ENCODE data around the gene TNFRSF21. TPM values are rescaled to one million over a fixed set of nuclear protein-coding genes. Genes with fewer than 3 reads are reported as not detected.
A peak's percentile ranks its signal among the peaks of the same experiment; 100 is the strongest.

The TNFRSF21 gene
- total and polyA plus RNA-seq, 2 of the 8 experiments (the other 6 are each of a cell fraction or from before 2014, with no cell fraction given) = 16.4 to 52.7 TPM

DNA sequence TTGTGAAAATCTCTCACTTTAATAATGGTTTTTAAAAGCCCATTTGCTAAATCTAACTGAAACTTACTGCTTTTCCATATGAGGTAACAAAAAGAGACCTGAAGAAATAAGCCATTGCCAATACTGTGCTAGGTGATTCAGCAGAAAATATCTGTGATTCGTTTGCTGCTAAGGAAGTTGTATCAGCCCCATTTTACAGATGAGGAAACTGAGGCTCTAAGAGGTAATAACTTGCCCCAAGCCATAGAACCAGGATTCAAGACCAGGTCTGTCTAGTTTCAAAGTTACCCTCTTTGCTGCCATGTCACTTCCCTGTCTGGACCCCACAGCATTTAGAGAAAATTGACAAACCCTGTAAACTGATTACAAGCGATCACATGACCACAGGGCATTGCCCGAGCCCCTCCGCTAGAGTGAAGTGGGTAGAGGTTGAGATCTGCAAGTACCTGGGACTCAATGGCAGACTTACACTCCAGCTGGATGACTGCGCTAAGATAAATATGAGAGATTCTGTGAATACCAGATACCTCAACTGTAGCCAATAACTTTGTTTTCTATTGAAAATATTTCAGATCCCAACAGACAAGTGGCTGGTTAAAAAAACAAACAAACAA, 69.3 kb downstream of the TNFRSF21 start:
- TF ChIP-seq KDM1A (IDR thresholded peaks at IDR 0.05; ENCODE audit: borderline replicate concordance, low read length) = peak; percentile 25; the same call in 1 of the 2 replicates
- no peak for TF ChIP-seq CEBPB (IDR thresholded peaks at IDR 0.05; ENCODE audit: low read depth, low read length)
- TF ChIP-seq KDM5A (IDR thresholded peaks at IDR 0.05; ENCODE audit: low read length) = no peak
- TF ChIP-seq POLR2A (IDR thresholded peaks at IDR 0.05; ENCODE audit: control extremely low read depth in 1 of 2, low read depth in 2 of 2, low read length in 2 of 2) = no peak
- no peak for TF ChIP-seq SRF (IDR thresholded peaks at IDR 0.05; ENCODE audit: low read depth, low read length)
- no peak for TF ChIP-seq HDAC6 (IDR thresholded peaks at IDR 0.05; ENCODE audit: low read depth, low read length)
- DNase-seq (ENCODE audit: low read depth in 1 of 2, low spot score in 2 of 2) (no peak), FAIRE-seq (no peak)
- CTCF ChIA-PET (ENCODE audit: partially characterized antibody) = no interaction called here
- no peaks in the 10 kb centered on the region for H3K23me2 ChIP-seq (ENCODE audit: low read depth, low read length)
- no peak overlapping the region for H3K18ac ChIP-seq (ENCODE audit: extremely low read depth, low read length)
- H4K5ac ChIP-seq (ENCODE audit: insufficient read length, low read depth, low read length) = no peak overlapping the region
- no peak overlapping the region for H3K56ac ChIP-seq (replicated peaks; ENCODE audit: insufficient read length, low read depth, low read length)
- no peak overlapping the region for H3K9ac ChIP-seq (replicated peaks in 1 of 4; ENCODE audit: extremely low read depth in 1 of 4, low read depth in 3 of 4, low read length in 3 of 4)
- peaks cover 0 to 5% (median 1%) of the 10 kb centered on the region in 4 experiments; a peak in 2 of 8 replicates for H3K36me3 ChIP-seq (ENCODE audit: control insufficient read depth in 2 of 4, insufficient read depth in 4 of 4, low read length in 3 of 4)
- no peaks in the 10 kb centered on the region for H3K27me3 ChIP-seq (replicated peaks in 1 of 4; ENCODE audit: control insufficient read depth in 3 of 4, extremely low read depth in 1 of 4, insufficient read depth in 3 of 4, low read length in 3 of 4)
- no peak overlapping the region for H4K8ac ChIP-seq (ENCODE audit: extremely low read depth, insufficient read depth, low read length)
- no peak overlapping the region for H2AK5ac ChIP-seq (ENCODE audit: low read depth, low read length)
- no peak overlapping the region for H3K4me3 ChIP-seq (ENCODE audit: extremely low read depth in 1 of 4, insufficient read depth in 2 of 4, low read depth in 3 of 4, low read length in 4 of 4)
- H2BK20ac ChIP-seq (ENCODE audit: low read length) = no peak overlapping the region
- no peak overlapping the region for H2BK5ac ChIP-seq (ENCODE audit: low read depth, low read length)
- no peaks in the 10 kb centered on the region for H3K9me3 ChIP-seq (ENCODE audit: insufficient read depth in 2 of 2, low read depth in 1 of 2, low read length in 1 of 2)
- WGBS, 2 experiments (ENCODE audit: extremely low coverage in 1 of 2, insufficient coverage in 1 of 2, insufficient read length in 1 of 2, insufficient replicate concordance in 2 of 2, low coverage in 1 of 2, low lambda C conversion rate in 2 of 2, missing lambda C conversion rate in 1 of 2) = 92% methylated on average over 5 of the region's 5 CpGs; no CpG with 5 or more reads in 1 of the 2 experiments
- H3K79me2 ChIP-seq (ENCODE audit: control insufficient read depth in 1 of 2, insufficient read depth in 2 of 2, low read length in 2 of 2) = peaks cover 0 to 22% of the 10 kb centered on the region in 2 experiments; a peak in 2 of 4 replicates
- no peak overlapping the region for H3K14ac ChIP-seq (ENCODE audit: insufficient read length)
- no peak overlapping the region for H2BK15ac ChIP-seq (ENCODE audit: low read length)
- H2BK12ac ChIP-seq (ENCODE audit: low read depth, low read length) = no peak overlapping the region
- no peaks in the 10 kb centered on the region; the same call in 1 of the 2 replicates for H3K79me1 ChIP-seq (ENCODE audit: low read depth, low read length)
- H4K91ac ChIP-seq (replicated peaks; ENCODE audit: insufficient read length, low read length) = no peak overlapping the region
- no peak overlapping the region for H2BK120ac ChIP-seq (replicated peaks; ENCODE audit: low read depth, low read length)
- POLR2A ChIA-PET (ENCODE audit: partially characterized antibody) = no interaction called here
- no peak overlapping the region for H2AFZ ChIP-seq (ENCODE audit: low read length)
- no peaks in the 10 kb centered on the region for H4K20me1 ChIP-seq (replicated peaks in 1 of 2; ENCODE audit: control insufficient read depth in 1 of 2, insufficient read depth in 2 of 2, low read length in 2 of 2)
- no peak overlapping the region for H3K23ac ChIP-seq (ENCODE audit: insufficient read length)
- no peak overlapping the region for H3K4me2 ChIP-seq (ENCODE audit: insufficient read depth in 1 of 2, low read depth in 2 of 2, low read length in 2 of 2)
- no peak overlapping the region for H3K4ac ChIP-seq (replicated peaks; ENCODE audit: insufficient read length, low read depth, low read length)
- peaks cover 0 to 3% (median 3%) of the 10 kb centered on the region in 4 experiments; a peak in 2 of 7 replicates for H3K4me1 ChIP-seq (replicated peaks in 1 of 4; ENCODE audit: control insufficient read depth in 3 of 4, insufficient read depth in 4 of 4, low read length in 3 of 4)
- H3K27ac ChIP-seq (ENCODE audit: low read depth, low read length) = no peak overlapping the region
